ENCODE data around the gene MAPT.

- TF ChIP-seq POLR2A (IDR thresholded peaks at IDR 0.05), result no peak
- TF ChIP-seq, protein P1, sequence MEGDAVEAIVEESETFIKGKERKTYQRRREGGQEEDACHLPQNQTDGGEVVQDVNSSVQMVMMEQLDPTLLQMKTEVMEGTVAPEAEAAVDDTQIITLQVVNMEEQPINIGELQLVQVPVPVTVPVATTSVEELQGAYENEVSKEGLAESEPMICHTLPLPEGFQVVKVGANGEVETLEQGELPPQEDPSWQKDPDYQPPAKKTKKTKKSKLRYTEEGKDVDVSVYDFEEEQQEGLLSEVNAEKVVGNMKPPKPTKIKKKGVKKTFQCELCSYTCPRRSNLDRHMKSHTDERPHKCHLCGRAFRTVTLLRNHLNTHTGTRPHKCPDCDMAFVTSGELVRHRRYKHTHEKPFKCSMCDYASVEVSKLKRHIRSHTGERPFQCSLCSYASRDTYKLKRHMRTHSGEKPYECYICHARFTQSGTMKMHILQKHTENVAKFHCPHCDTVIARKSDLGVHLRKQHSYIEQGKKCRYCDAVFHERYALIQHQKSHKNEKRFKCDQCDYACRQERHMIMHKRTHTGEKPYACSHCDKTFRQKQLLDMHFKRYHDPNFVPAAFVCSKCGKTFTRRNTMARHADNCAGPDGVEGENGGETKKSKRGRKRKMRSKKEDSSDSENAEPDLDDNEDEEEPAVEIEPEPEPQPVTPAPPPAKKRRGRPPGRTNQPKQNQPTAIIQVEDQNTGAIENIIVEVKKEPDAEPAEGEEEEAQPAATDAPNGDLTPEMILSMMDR (IDR thresholded peaks at IDR 0.05), result no peak
These were observed 46.6 kb upstream of the MAPT start for GRCh38 chr17:45847747-45848146.

All from testis (tissue), 2 donors.